Measurements from ENCODE around the gene CNOT6. TPM values are rescaled to one million over a fixed set of nuclear protein-coding genes. Genes with fewer than 3 reads are reported as not detected.
A peak's percentile ranks its signal among the peaks of the same experiment; 100 is the strongest.

CNOT6 gene

GRCh38 chr5:180625791-180626660 is 131.8 kb downstream of the CNOT6 start:
- no peak overlapping the region for H4K5ac ChIP-seq (ENCODE audit: low read length)
- no peaks in the 10 kb centered on the region for H3K79me1 ChIP-seq (ENCODE audit: low read length)
- H2BK5ac ChIP-seq (ENCODE audit: low read length) = no peak overlapping the region
- H3K23ac ChIP-seq (ENCODE audit: low read length) = no peak overlapping the region
- H4K8ac ChIP-seq (ENCODE audit: low read depth, low read length) = no peak overlapping the region
- H2AK5ac ChIP-seq (ENCODE audit: low read length) = no peak overlapping the region
- no peak overlapping the region for H3K4ac ChIP-seq (ENCODE audit: low read depth, low read length)
- no peak overlapping the region for H3K9ac ChIP-seq (ENCODE audit: low read length)
- H3K18ac ChIP-seq (ENCODE audit: low read length) = no peak overlapping the region
- H3K4me3 ChIP-seq (ENCODE audit: low read length) = no peak overlapping the region
- H3K27ac ChIP-seq (ENCODE audit: low read depth, low read length) = no peak overlapping the region
- DNase-seq = no peak
- no CpG with 5 or more reads among the region's 25 CpGs for WGBS (ENCODE audit: extremely low coverage, insufficient coverage, low lambda C conversion rate)
- no peaks in the 10 kb centered on the region for H3K27me3 ChIP-seq (ENCODE audit: insufficient read depth, low read length, poor library complexity)
- H3K36me3 ChIP-seq (ENCODE audit: control insufficient read depth, insufficient read depth, low read length) = no peaks in the 10 kb centered on the region
- H2BK15ac ChIP-seq (replicated peaks; ENCODE audit: low read depth) = no peak overlapping the region
- no peaks in the 10 kb centered on the region for H3K79me2 ChIP-seq (ENCODE audit: control insufficient read depth, insufficient read depth, low read length)
- H2BK120ac ChIP-seq (ENCODE audit: low read depth, low read length) = no peak overlapping the region
- H3K56ac ChIP-seq (ENCODE audit: low read length) = no peak overlapping the region
- H3K4me2 ChIP-seq (ENCODE audit: low read length) = no peak overlapping the region
- H3K4me1 ChIP-seq (ENCODE audit: control insufficient read depth, low read depth, low read length) = no peaks in the 10 kb centered on the region

- Histone ChIP-seq H3K56ac (ENCODE audit: low read length) (no peak overlapping the region), H4K5ac (ENCODE audit: low read length) (no peak overlapping the region), H3K4me1 (ENCODE audit: control insufficient read depth, low read depth, low read length) (no peaks in the 10 kb centered on the region), H3K4ac (ENCODE audit: low read depth, low read length) (no peak overlapping the region), H3K27me3 (ENCODE audit: insufficient read depth, low read length, poor library complexity) (no peaks in the 10 kb centered on the region), H2BK5ac (ENCODE audit: low read length) (no peak overlapping the region), H2BK120ac (ENCODE audit: low read depth, low read length) (no peak overlapping the region), H3K4me3 (ENCODE audit: low read length) (no peak overlapping the region), H3K27ac (ENCODE audit: low read depth, low read length) (no peak overlapping the region), H3K4me2 (ENCODE audit: low read length) (no peak overlapping the region), H2AK5ac (ENCODE audit: low read length) (no peak overlapping the region), H3K36me3 (ENCODE audit: control insufficient read depth, insufficient read depth, low read length) (no peaks in the 10 kb centered on the region), H4K8ac (ENCODE audit: low read depth, low read length) (no peak overlapping the region), H3K79me1 (ENCODE audit: low read length) (no peaks in the 10 kb centered on the region), H3K79me2 (ENCODE audit: control insufficient read depth, insufficient read depth, low read length) (no peaks in the 10 kb centered on the region), H3K9ac (ENCODE audit: low read length) (no peak overlapping the region), H3K23ac (ENCODE audit: low read length) (no peak overlapping the region), H2BK15ac (replicated peaks; ENCODE audit: low read depth) (no peak overlapping the region), H3K18ac (ENCODE audit: low read length) (no peak overlapping the region)
- no CpG with 5 or more reads among the region's 15 CpGs for WGBS (ENCODE audit: extremely low coverage, insufficient coverage, low lambda C conversion rate)
- DNase-seq = no peak
Measured at GRCh38 chr5:180626661-180627385, 132.6 kb downstream of the CNOT6 start.

- H3K4ac ChIP-seq (ENCODE audit: low read depth, low read length) = no peak overlapping the region
- no peak overlapping the region for H3K27ac ChIP-seq (ENCODE audit: low read depth, low read length)
- no peak overlapping the region for H2BK120ac ChIP-seq (ENCODE audit: low read depth, low read length)
- no peak overlapping the region for H2BK15ac ChIP-seq (replicated peaks; ENCODE audit: low read depth)
- no peaks in the 10 kb centered on the region for H3K79me2 ChIP-seq (ENCODE audit: control insufficient read depth, insufficient read depth, low read length)
- H3K9ac ChIP-seq (ENCODE audit: low read length) = no peak overlapping the region
- H3K27me3 ChIP-seq (ENCODE audit: insufficient read depth, low read length, poor library complexity) = no peaks in the 10 kb centered on the region
- H3K79me1 ChIP-seq (ENCODE audit: low read length) = no peaks in the 10 kb centered on the region
- no peak overlapping the region for H3K56ac ChIP-seq (ENCODE audit: low read length)
- H3K4me3 ChIP-seq (ENCODE audit: low read length) = no peak overlapping the region
- no peak overlapping the region for H3K18ac ChIP-seq (ENCODE audit: low read length)
- DNase-seq = no peak
- H4K5ac ChIP-seq (ENCODE audit: low read length) = no peak overlapping the region
- H2BK5ac ChIP-seq (ENCODE audit: low read length) = no peak overlapping the region
- H3K4me1 ChIP-seq (ENCODE audit: control insufficient read depth, low read depth, low read length) = no peaks in the 10 kb centered on the region
- no peaks in the 10 kb centered on the region for H3K36me3 ChIP-seq (ENCODE audit: control insufficient read depth, insufficient read depth, low read length)
- WGBS (ENCODE audit: extremely low coverage, insufficient coverage, low lambda C conversion rate) = no CpG with 5 or more reads among the region's 12 CpGs
- H2AK5ac ChIP-seq (ENCODE audit: low read length) = no peak overlapping the region
- H3K23ac ChIP-seq (ENCODE audit: low read length) = peak overlapping the region; percentile 29
- H3K4me2 ChIP-seq (ENCODE audit: low read length) = no peak overlapping the region
- no peak overlapping the region for H4K8ac ChIP-seq (ENCODE audit: low read depth, low read length)
Measured at GRCh38 chr5:180627386-180628120, 133.4 kb downstream of the CNOT6 start.

Small RNA genes lying within 50 kb of the gene (small RNA-seq; reads per million reads assigned to genes)
- gene RNU6-525P (ENCODE audit: insufficient read depth) = not detected
